IPS DF 4.7 (cell line): ENCODE data around the gene HGD.
"Not testable (repeated sequence)": the region's sequence is repeated elsewhere in the genome, so short reads cannot be mapped to it uniquely, and the experiment has no call there.

ENCODE experiments used
- DNase-seq: peaks from one replicate; pipeline ENCODE4 v3.0.0-alpha.2; 2013; ENCODE audit warnings: low spot score; ENCODE audit errors: extremely low read depth

The HGD gene

DNA sequence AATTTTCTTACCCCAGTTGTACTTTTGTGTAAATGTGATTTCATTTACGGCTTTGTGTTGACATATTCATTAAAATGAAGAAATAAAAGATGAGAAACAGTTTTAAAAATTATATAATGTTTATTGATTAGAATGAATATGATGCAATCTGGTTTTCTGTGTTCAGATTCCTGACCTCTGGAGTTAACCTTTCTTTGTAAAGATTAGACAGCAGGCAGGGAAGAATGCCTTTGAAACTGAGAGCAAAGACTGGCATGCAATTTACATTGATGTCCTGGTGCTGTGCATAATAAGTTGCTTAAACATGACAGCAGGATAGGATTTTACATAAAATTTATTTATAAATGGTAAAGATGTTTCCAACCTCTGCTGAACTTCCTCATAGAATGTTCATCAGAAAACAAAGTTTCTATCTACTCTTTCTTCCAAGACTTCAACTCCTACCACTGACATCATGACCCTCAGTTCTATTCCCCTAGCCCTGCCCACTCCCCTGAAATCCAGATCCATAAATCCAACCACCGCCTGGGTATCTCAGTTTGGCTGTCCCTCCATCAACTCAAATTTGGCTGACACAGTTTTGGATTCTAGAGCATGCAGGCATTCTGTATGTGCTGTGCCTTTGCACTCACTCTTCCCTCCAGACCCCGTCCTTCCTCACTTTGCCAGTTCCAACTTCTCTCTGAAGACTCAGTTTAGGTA, 1.7 kb downstream of the HGD start:
- no peak for DNase-seq

DNA sequence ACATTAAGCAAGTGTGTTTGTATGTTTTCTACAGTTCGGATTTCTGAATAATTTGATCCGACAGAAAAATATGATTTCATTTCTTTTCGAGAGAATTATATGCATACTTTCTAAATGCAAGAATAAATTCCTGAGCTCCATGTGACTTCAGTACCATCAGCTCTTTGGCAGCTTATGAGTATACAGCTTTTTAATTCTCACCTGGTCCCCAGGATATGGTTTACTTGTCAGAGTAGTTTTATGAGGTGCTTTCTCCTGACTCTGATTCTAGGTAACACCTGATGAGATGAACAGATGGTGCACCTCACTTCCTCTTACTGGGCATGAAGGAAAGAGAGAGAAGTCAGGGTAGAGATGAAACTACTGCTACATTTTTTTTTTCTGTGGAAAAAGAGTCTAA, 3.1 kb downstream of the HGD start:
- no peak for DNase-seq

GRCh38 chr3:120678331-120678947, 3.6 kb downstream of the HGD start:
- no peak for DNase-seq

- not testable (repeated sequence) for DNase-seq
These were observed 4.8 kb downstream of the HGD start for GRCh38 chr3:120677193-120677592.

DNA sequence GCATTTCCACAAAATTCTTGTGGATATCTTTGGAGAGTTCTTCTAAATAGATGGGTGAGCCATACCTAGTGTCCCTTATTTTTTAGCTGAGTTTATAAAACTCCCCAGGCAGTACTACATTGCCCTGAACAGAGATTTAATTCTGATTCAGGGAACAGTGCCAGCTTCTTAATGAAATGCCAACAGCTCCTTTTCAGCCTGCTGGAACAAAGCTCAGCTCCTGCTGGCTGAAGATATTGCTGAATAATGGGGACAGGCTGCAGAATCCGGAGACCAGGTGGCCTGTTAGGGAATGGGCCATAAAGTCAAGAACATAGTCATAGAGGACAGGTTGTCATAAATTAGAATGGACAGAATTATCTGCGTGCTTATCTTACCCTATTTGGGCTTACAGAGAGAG, 8.9 kb downstream of the HGD start:
- DNase-seq, result no peak

- no peak for DNase-seq
These were observed 11.5 kb downstream of the HGD start for GRCh38 chr3:120670576-120670975.

DNA sequence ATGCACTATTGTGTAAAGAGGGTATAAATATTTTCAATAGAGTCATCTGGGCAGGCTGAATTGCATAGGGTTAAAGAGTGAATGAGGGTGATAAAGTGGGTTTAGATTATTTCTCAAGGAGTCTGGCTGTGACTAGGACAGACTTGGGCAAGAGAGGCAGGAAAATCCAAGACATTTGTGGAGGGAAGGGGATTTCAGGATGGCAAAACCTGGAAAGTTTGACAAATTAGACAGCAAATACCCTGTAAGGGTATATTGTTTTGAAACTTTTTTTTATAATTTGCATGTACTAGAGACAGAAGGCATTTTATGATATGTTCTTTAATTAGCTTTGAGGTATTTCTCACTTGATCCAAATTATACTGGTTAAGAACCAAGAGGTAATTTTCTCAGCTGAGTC, 17.1 kb downstream of the HGD start:
- DNase-seq, result no peak

- no peak for DNase-seq
These were observed 20.1 kb downstream of the HGD start for GRCh38 chr3:120661945-120662344.

- DNase-seq, result no peak
These were observed 20.7 kb downstream of the HGD start for GRCh38 chr3:120661106-120661905.

DNA sequence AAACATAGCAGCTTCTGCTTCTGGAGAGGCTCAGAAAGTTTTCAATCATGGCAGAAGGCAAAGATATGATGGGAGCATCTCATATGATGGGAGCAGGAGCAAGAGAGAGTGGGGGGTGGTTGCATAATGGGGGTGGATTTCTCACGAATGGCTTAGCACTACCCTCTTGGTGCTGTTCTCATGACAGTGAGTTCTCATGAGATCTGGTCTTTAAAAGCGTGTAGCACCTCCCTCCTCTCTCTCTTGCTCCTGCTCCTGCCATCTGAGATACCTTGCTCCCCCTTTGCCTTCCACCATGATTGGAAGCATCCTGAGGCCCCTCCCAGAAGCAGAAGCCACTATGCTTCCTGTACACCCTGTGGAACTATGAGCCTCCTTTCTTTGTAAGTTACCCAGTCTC, 22.2 kb downstream of the HGD start:
- no peak for DNase-seq

- no peak for DNase-seq
These were observed 22.8 kb downstream of the HGD start for GRCh38 chr3:120659285-120659684.

DNA sequence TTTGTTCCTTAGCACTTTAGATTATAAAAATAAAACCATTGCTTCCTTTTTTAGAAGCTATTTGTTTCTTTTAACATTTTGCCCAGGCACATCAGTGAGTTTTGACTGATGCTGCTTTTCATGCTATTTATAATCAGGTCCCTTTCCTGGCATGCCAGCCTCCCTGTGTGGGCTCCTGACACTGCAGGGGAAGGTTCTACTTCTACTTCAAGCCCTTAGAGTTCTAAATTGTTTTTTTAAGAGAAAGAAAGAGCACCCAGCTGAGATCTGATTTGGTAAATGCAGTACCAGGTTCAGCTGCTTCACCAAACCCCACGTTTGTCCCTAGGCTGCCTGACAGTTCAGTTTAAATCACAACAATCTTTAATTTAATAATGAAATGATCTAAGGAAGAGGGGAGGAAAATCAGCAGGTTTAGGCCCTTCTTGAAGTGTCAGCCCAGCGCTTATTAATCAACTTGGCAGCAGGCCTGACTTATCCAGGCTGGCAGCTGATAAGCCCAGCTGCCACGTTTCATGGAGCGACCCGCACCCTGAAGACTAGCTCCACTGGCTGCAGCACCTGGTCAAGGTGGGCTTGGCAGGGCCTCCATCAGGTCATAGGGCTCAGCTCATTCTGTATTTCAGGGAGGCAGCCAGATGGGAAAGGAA, 29.0 kb downstream of the HGD start:
- DNase-seq, result no peak

- DNase-seq, result no peak
These were observed 29.8 kb downstream of the HGD start for GRCh38 chr3:120652281-120652680.

- DNase-seq, result no peak
These were observed 31.7 kb downstream of the HGD start for GRCh38 chr3:120650311-120650710.

DNA sequence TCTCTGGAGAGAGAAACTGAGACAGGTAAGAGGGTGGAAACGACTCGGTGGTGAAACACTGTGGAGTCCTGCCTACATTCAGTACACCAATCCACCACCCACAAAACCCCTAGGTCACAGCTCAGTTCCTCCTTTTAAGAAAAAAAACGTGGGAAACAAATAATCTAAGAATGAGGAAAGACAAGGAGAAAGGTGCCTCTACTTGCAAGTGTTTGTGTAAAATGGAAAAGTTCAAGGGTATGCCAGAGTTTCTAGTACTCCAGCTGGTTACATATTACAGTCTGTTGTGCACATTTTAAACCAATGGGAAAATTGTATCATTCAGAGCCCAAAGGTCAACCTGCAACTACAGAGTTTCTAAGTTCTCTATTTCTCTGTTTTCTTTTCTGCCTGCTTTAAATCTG, 32.2 kb downstream of the HGD start:
- DNase-seq, result no peak

DNA sequence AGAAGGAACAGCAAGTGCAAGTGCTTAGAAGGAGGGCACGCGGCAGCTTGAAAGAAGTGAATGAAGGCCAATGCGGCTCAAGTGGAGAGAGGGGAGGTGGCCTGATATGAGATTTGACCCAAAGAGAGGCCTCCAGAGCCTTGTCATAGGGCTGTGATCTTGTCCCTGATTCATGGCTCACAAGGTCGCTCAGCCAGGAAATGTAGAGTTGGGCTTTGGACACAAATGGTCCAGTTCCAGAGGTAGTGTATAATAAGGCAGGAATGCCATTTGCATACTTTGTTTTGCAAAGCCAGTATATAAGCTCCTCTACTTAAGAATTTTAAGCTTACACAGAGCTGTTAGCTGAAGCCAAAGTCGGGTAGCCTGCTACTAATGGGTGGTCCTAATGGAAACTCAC, 33.7 kb downstream of the HGD start:
- DNase-seq, result no peak

- DNase-seq, result no peak
These were observed 35.1 kb downstream of the HGD start for GRCh38 chr3:120646771-120647432.

DNA sequence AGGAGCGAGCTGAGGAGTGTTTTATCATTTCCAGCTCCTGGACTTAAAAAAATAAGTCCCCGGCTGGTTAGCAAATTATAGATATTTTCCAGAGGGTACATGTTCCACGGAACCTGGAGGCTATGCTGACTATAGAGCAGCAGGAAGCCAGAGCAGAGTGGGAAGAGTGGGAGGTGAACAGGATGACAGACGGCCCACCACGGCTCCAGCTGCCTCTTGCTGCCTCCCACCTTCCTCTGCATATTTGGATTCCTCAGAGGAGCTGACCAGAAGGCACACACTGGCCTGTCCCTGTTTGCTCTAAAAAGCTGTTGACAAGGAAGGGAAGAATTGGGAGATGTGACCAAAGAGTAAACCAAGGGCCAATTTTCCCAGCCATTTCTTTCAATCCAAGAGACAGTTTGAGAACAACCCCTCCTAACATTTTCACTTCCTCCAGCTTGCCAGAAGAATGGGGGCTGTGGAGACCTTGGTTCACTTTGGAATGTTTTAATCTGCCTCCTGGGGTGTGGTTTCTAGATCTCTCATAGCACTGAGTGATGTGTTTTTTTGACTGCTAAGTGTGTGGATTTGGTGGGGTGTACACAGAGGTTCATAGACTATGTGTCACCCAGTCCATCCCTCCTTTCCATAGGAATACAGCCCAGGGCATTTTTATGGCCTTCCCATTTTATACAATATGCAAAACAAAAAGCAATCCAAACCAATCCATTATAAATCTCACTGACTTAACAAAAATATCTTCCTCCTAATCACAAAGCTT, 36.8 kb downstream of the HGD start:
- no peak for DNase-seq

- DNase-seq, result no peak
These were observed 39.6 kb downstream of the HGD start for GRCh38 chr3:120642368-120642948.

DNA sequence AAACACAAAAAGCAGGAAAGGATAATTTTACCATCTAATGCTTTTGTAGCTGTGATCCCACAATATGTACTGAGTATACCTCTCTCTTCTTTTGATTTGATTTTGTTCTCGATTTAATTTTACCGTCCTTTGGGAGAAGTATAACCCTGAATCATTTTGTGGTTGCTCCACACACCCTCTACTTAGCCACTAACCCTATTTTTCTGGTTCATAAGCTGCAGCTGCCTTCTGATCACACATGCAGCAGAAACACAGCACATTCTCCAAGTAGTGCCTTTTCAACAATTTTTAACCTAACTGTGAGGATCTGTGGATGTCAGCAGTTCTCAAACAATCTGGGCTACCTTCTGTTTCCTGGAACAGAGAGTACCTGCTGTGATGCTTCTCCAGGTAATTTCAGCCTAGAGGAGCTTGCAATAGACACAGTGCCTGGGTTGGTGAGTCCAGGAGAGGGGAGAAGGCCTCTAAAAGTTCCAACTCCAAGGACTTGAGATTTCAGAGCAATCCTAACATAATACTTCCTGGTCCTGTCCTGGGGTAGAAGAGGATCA, 40.3 kb downstream of the HGD start:
- no peak for DNase-seq
